ENCODE data around the gene UBTD2. TPM values are rescaled to one million over a fixed set of nuclear protein-coding genes. Genes with fewer than 3 reads are reported as not detected.

UBTD2 gene
- total and polyA plus RNA-seq, 2 donors (not counting 1 experiment from before 2014, with no cell fraction given) = 1.4 to 9.2 TPM

DNA sequence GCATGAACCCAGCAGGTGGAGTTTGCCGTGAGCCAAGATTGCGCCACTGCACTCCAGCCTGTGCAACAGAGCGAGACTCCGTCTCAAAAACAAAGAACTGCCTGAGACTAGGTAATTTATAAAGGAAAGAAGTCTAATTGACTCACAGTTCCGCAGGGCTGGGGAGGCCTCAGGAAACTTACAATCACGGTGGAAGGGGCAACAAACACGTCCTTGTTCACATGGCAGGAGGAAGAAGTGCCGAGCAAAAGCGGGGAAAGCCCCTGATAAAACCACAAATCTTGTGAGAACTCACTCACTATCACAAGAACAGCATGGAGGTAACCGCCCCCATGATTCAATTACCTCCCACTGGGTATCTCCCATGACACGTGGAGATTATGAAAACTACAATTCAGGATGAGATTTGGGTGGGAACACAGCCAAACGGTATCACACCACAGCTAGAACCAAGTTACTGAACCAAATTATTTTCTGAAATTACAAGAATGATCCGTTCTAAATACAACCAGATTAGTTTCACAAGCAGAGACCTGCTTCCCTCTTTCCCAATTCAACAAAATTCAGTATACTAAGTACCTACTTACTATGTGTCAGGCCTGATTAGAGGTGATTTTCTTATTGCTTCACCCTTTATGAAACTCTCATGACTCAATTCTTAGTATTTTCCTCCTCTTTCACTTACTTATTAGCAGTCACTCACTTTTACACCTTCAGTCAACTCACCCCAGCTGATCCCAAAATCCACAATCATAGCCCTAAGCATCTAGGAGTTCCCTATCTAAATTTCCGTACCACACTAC lies 8.4 kb downstream of the UBTD2 start:
- no peaks in the 10 kb centered on the region for H3K36me3 ChIP-seq (replicated peaks in 1 of 2; ENCODE audit: control extremely low read depth in 1 of 2, control insufficient read depth in 1 of 2, extremely low read depth in 1 of 2, insufficient read depth in 2 of 2, low read length in 1 of 2)
- peaks cover 11% of the 10 kb centered on the region for H4K20me1 ChIP-seq (ENCODE audit: control insufficient read depth, insufficient read depth, low read length, poor library complexity, severe bottlenecking)
- POLR2A ChIA-PET = no interaction called here
- H3K9ac ChIP-seq (ENCODE audit: low read length) = no peak overlapping the region
- H3K4me1 ChIP-seq (ENCODE audit: control insufficient read depth in 2 of 2, insufficient read depth in 2 of 2, low read length in 2 of 2) = peaks cover 10 to 12% of the 10 kb centered on the region in 2 donors
- ATAC-seq (ENCODE audit: low read depth) = peak; percentile 79
- H3K4me2 ChIP-seq (replicated peaks; ENCODE audit: low read depth, low read length, poor library complexity, severe bottlenecking) = peak overlapping the region; percentile 51
- no peak overlapping the region for H2AFZ ChIP-seq (ENCODE audit: insufficient read depth, low read depth, low read length, poor library complexity, severe bottlenecking)
- TF ChIP-seq, protein P1, sequence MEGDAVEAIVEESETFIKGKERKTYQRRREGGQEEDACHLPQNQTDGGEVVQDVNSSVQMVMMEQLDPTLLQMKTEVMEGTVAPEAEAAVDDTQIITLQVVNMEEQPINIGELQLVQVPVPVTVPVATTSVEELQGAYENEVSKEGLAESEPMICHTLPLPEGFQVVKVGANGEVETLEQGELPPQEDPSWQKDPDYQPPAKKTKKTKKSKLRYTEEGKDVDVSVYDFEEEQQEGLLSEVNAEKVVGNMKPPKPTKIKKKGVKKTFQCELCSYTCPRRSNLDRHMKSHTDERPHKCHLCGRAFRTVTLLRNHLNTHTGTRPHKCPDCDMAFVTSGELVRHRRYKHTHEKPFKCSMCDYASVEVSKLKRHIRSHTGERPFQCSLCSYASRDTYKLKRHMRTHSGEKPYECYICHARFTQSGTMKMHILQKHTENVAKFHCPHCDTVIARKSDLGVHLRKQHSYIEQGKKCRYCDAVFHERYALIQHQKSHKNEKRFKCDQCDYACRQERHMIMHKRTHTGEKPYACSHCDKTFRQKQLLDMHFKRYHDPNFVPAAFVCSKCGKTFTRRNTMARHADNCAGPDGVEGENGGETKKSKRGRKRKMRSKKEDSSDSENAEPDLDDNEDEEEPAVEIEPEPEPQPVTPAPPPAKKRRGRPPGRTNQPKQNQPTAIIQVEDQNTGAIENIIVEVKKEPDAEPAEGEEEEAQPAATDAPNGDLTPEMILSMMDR (IDR thresholded peaks at IDR 0.05) = no peak
- no peak for TF ChIP-seq EZH2 (IDR thresholded peaks at IDR 0.05; ENCODE audit: borderline replicate concordance, insufficient read depth, low read depth, low read length, poor library complexity, severe bottlenecking)
- no peaks in the 10 kb centered on the region for H3K27me3 ChIP-seq (replicated peaks in 1 of 4; ENCODE audit: control extremely low read depth in 1 of 4, control insufficient read depth in 3 of 4, insufficient read depth in 4 of 4, low read length in 3 of 4)
- H3K4me3 ChIP-seq (ENCODE audit: control extremely low read depth in 1 of 5, extremely low read depth in 1 of 5, insufficient read depth in 1 of 5, low read depth in 2 of 5, low read length in 4 of 5) = no peak overlapping the region
- H3K9me3 Mint-ChIP-seq (ENCODE audit: insufficient read depth) = no peaks in the 10 kb centered on the region
- WGBS (ENCODE audit: insufficient coverage) = 46% methylated on average over 10 of the region's 14 CpGs
- H3K9me3 ChIP-seq (ENCODE audit: control extremely low read depth in 1 of 3, control insufficient read depth in 2 of 3, insufficient read depth in 1 of 3, low read length in 2 of 3) = peaks cover 0 to 7% (median 0%) of the 10 kb centered on the region in 3 donors
- H3K4me3 Mint-ChIP-seq = peak overlapping the region; percentile 66
- H3K27ac Mint-ChIP-seq = peak overlapping the region; percentile 70
- H3K4me1 Mint-ChIP-seq = peaks cover 28% of the 10 kb centered on the region
- H3K79me2 ChIP-seq (ENCODE audit: control insufficient read depth, insufficient read depth, low read length) = peaks cover 90% of the 10 kb centered on the region
- DNase-seq = peak; percentile 78
- CTCF ChIA-PET = interaction anchor here (2.2 kb wide), 1 partner anchor 87 kb away, joined by 6 read pairs; the partner anchor contains the start of gene STK10
- H3K27me3 Mint-ChIP-seq = no peaks in the 10 kb centered on the region
- peak overlapping the region in 1 of 2 donors; percentile 10 for H3K27ac ChIP-seq (ENCODE audit: low read length in 2 of 2)
- intact Hi-C loops (cut with micrococcal nuclease) = no loop called here

DNA sequence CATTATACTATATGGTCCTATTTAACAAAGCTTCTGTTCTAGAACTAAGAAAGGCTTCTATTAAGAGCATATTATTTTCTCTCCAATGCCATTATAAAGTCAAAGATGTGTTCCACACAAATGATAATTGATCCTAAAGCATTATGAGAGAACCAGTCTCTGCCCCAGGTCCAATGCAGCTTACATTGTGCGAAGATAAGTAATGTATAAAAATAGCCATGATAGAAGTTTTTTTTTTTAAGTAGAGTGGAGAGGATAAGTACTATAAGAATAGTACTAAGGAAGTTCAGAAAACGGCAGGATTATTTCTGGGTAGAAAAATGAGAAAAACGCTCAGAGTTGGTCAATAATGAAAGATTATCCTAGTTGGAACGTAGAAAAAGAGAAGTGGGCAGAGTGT lies 15.6 kb downstream of the UBTD2 start:
- Mint-ChIP-seq H3K27me3 (no peaks in the 10 kb centered on the region), H3K9me3 (ENCODE audit: insufficient read depth) (no peaks in the 10 kb centered on the region), H3K4me3 (no peak overlapping the region), H3K4me1 (peaks cover 7% of the 10 kb centered on the region), H3K27ac (no peak overlapping the region)
- Histone ChIP-seq H3K4me1 (ENCODE audit: control insufficient read depth in 2 of 2, insufficient read depth in 2 of 2, low read length in 2 of 2) (no peaks in the 10 kb centered on the region), H3K4me2 (replicated peaks; ENCODE audit: low read depth, low read length, poor library complexity, severe bottlenecking) (no peak overlapping the region), H3K4me3 (ENCODE audit: control extremely low read depth in 1 of 5, extremely low read depth in 1 of 5, insufficient read depth in 1 of 5, low read depth in 2 of 5, low read length in 4 of 5) (no peak overlapping the region), H3K36me3 (replicated peaks in 1 of 2; ENCODE audit: control extremely low read depth in 1 of 2, control insufficient read depth in 1 of 2, extremely low read depth in 1 of 2, insufficient read depth in 2 of 2, low read length in 1 of 2) (peaks cover 0 to 6% of the 10 kb centered on the region in 2 experiments), H3K79me2 (ENCODE audit: control insufficient read depth, insufficient read depth, low read length) (peaks cover 59% of the 10 kb centered on the region), H3K27me3 (replicated peaks in 1 of 4; ENCODE audit: control extremely low read depth in 1 of 4, control insufficient read depth in 3 of 4, insufficient read depth in 4 of 4, low read length in 3 of 4) (no peaks in the 10 kb centered on the region), H2AFZ (ENCODE audit: insufficient read depth, low read depth, low read length, poor library complexity, severe bottlenecking) (no peak overlapping the region), H3K9ac (ENCODE audit: low read length) (no peak overlapping the region), H4K20me1 (ENCODE audit: control insufficient read depth, insufficient read depth, low read length, poor library complexity, severe bottlenecking) (peaks cover 4% of the 10 kb centered on the region), H3K9me3 (ENCODE audit: control extremely low read depth in 1 of 3, control insufficient read depth in 2 of 3, insufficient read depth in 1 of 3, low read length in 2 of 3) (no peaks in the 10 kb centered on the region), H3K27ac (ENCODE audit: low read length in 2 of 2) (no peak overlapping the region)
- no peak for DNase-seq
- ATAC-seq (ENCODE audit: low read depth) = no peak
- WGBS (ENCODE audit: insufficient coverage) = 83% methylated on average over 2 of the region's 4 CpGs
- POLR2A ChIA-PET = no interaction called here
- intact Hi-C loops (cut with micrococcal nuclease) = no loop called here
- TF ChIP-seq, protein P1 (IDR thresholded peaks at IDR 0.05) = no peak
- TF ChIP-seq EZH2 (IDR thresholded peaks at IDR 0.05; ENCODE audit: borderline replicate concordance, insufficient read depth, low read depth, low read length, poor library complexity, severe bottlenecking) = no peak
- CTCF ChIA-PET = no interaction called here

Measured in B cell (primary cell).